ENCODE measurements around the gene GJD3. TPM values are rescaled to one million over a fixed set of nuclear protein-coding genes. Genes with fewer than 3 reads are reported as not detected.

Gene GJD3
- total RNA-seq, 1 donor from 2014 or later: 0.44 TPM

DNA sequence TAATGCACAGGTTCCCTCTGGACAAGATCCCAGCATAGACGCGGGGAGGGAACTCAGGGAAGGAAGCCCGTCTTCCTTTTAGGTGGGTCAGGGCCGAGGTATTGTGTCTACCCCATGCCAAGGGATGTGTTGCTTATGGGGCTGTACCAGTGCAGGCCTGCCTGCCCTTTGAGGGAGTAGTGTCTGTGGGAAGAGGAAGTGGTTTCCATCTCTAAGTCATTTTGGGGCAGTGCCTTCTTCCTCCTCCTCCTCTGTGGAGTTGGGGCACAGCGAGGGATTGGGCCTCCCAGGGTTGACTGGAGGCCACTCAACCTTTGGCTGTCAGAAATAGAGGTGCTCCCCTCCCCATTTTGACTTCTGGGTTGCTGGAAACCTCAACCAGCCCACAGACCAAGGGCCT is 26.5 kb downstream of the GJD3 start:
- intact Hi-C loops (cut with micrococcal nuclease): no loop called here

DNA sequence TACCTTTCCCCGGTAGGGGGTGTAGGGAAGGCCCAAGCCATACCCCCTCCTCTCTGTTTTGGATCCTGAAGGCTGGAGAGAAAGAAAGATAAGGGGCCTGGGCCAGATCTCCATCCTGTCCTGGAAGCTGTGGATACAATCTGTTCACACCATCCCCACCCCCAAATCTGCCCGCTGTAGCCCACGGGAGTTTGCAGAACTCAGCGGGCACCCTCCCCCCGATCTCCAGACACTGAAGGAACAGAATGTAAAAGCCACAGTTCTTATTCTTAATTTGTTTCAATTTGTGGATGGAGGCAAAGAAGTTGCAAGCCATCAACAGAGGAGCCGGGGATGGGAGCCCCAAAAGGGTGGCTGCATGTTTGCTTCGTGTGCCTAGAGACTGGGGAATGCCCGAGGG is 27.2 kb downstream of the GJD3 start:
- Mint-ChIP-seq H3K36me3 (ENCODE audit: low read depth) (peaks cover 33% of the 10 kb centered on the region), H3K4me1 (ENCODE audit: low read depth) (peaks cover 73% of the 10 kb centered on the region), H3K27ac (no peak overlapping the region), H3K27me3 (ENCODE audit: insufficient read depth) (no peaks in the 10 kb centered on the region), H3K9me3 (no peaks in the 10 kb centered on the region), H3K4me3 (no peak overlapping the region)
- DNase-seq (ENCODE audit: low spot score): no peak
- intact Hi-C loops (cut with micrococcal nuclease): no loop called here

More for the DNA sequence above, 26.5 kb downstream of the GJD3 start:
- no peak for DNase-seq (ENCODE audit: low spot score)
- Mint-ChIP-seq H3K27me3 (ENCODE audit: insufficient read depth) (no peaks in the 10 kb centered on the region), H3K27ac (peak overlapping the region; percentile 58), H3K9me3 (no peaks in the 10 kb centered on the region), H3K36me3 (ENCODE audit: low read depth) (peaks cover 31% of the 10 kb centered on the region), H3K4me3 (no peak overlapping the region), H3K4me1 (ENCODE audit: low read depth) (peaks cover 71% of the 10 kb centered on the region)

- H3K36me3 Mint-ChIP-seq (ENCODE audit: low read depth): peaks cover 35% of the 10 kb centered on the region
- H3K4me3 Mint-ChIP-seq: no peak overlapping the region
- peaks cover 79% of the 10 kb centered on the region for H3K4me1 Mint-ChIP-seq (ENCODE audit: low read depth)
Measured at GRCh38 chr17:40335620-40336019, 28.9 kb downstream of the GJD3 start.

DNA sequence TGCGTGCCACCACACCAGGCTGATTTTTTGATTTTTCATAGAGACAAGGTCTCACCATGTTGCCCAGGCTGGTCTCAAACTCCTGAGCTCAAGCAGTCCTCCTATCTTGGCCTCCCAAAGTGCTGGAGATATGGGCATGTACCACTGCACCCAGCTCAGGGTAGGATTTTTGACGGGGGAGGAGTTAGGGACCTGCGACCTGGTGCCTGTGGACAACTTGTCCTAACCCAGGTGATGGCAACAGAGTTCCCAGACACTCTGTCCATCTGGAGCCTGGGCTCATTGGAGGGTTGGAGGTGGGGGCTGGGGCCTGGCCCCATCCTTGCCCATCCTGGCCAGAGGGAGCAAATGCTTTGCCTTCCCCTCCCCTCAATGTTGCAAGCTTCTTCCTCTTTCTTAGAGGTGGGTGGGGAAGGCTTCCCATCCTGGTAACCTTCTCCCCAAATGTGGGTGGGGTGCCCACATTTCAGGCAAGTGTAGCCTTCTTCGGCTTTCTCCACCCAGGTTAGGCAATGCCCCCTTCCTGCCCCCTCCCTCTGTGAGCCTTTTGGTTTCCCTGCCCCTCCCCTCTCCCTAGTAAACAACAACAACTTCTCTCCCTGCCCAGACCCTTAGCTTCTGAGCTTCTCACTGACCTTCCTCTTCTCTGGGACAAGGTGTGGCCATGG is 30.6 kb downstream of the GJD3 start:
- peak overlapping the region; percentile 53 for H3K4me3 Mint-ChIP-seq
- H3K36me3 Mint-ChIP-seq (ENCODE audit: low read depth): peaks cover 28% of the 10 kb centered on the region
- intact Hi-C loops (cut with micrococcal nuclease): no loop called here
- peaks cover 78% of the 10 kb centered on the region for H3K4me1 Mint-ChIP-seq (ENCODE audit: low read depth)
- no peaks in the 10 kb centered on the region for H3K9me3 Mint-ChIP-seq
- DNase-seq (ENCODE audit: low spot score): no peak
- H3K27ac Mint-ChIP-seq: peak overlapping the region; percentile 44
- H3K27me3 Mint-ChIP-seq (ENCODE audit: insufficient read depth): no peaks in the 10 kb centered on the region

More at GRCh38 chr17:40335620-40336019, 28.9 kb downstream of the GJD3 start:
- no peak for DNase-seq (ENCODE audit: low spot score)
- no peak overlapping the region for H3K27ac Mint-ChIP-seq
- intact Hi-C loops (cut with micrococcal nuclease): no loop called here
- no peaks in the 10 kb centered on the region for H3K9me3 Mint-ChIP-seq
- no peaks in the 10 kb centered on the region for H3K27me3 Mint-ChIP-seq (ENCODE audit: insufficient read depth)

- no peak for DNase-seq (ENCODE audit: low spot score)
- no peaks in the 10 kb centered on the region for H3K9me3 Mint-ChIP-seq
Measured at GRCh38 chr17:40331743-40332641, 32.5 kb downstream of the GJD3 start.

DNA sequence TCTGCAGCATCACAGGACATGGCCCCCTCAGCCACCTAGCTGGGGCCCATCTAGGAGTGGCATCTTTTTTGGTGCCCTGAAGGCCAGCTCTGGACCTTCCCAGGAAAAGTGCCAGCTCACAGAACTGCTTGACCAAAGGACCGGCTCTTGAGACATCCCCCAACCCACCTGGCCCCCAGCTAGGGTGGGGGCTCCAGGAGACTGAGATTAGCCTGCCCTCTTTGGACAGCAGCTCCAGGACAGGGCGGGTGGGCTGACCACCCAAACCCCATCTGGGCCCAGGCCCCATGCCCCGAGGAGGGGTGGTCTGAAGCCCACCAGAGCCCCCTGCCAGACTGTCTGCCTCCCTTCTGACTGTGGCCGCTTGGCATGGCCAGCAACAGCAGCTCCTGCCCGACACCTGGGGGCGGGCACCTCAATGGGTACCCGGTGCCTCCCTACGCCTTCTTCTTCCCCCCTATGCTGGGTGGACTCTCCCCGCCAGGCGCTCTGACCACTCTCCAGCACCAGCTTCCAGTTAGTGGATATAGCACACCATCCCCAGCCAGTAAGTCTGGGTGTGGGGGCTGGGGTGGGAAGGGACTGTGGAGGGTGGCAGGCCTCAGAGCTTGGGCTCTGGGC is 33.6 kb downstream of the GJD3 start:
- peak overlapping the region; percentile 50 for H3K4me3 Mint-ChIP-seq
- peaks cover 22% of the 10 kb centered on the region for H3K36me3 Mint-ChIP-seq (ENCODE audit: low read depth)
- no peak for DNase-seq (ENCODE audit: low spot score)
- peak overlapping the region; percentile 79 for H3K27ac Mint-ChIP-seq
- intact Hi-C loops (cut with micrococcal nuclease): no loop called here
- no peaks in the 10 kb centered on the region for H3K9me3 Mint-ChIP-seq
- H3K27me3 Mint-ChIP-seq (ENCODE audit: insufficient read depth): no peaks in the 10 kb centered on the region
- H3K4me1 Mint-ChIP-seq (ENCODE audit: low read depth): peaks cover 87% of the 10 kb centered on the region

More at GRCh38 chr17:40331743-40332641, 32.5 kb downstream of the GJD3 start:
- Mint-ChIP-seq H3K4me3 (peak overlapping the region; percentile 50), H3K36me3 (ENCODE audit: low read depth) (peaks cover 22% of the 10 kb centered on the region), H3K4me1 (ENCODE audit: low read depth) (peaks cover 80% of the 10 kb centered on the region), H3K27ac (peak overlapping the region; percentile 79), H3K27me3 (ENCODE audit: insufficient read depth) (no peaks in the 10 kb centered on the region)
- intact Hi-C loops (cut with micrococcal nuclease): no loop called here

GRCh38 chr17:40329839-40330794 is 34.4 kb downstream of the GJD3 start:
- H3K9me3 Mint-ChIP-seq: no peaks in the 10 kb centered on the region

GRCh38 chr17:40328386-40328766 is 36.2 kb downstream of the GJD3 start:
- Mint-ChIP-seq H3K36me3 (ENCODE audit: low read depth) (peaks cover 17% of the 10 kb centered on the region), H3K27ac (peak overlapping the region; percentile 80), H3K27me3 (ENCODE audit: insufficient read depth) (no peaks in the 10 kb centered on the region), H3K4me3 (peak overlapping the region; percentile 29), H3K9me3 (no peaks in the 10 kb centered on the region), H3K4me1 (ENCODE audit: low read depth) (peaks cover 89% of the 10 kb centered on the region)
- intact Hi-C loops (cut with micrococcal nuclease): loop anchor here (10.0 kb wide), 1 partner anchor 1336 kb away; no protein-coding TSS in a partner anchor
- no peak for DNase-seq (ENCODE audit: low spot score)

More at GRCh38 chr17:40329839-40330794, 34.4 kb downstream of the GJD3 start:
- no peak for DNase-seq (ENCODE audit: low spot score)
- H3K36me3 Mint-ChIP-seq (ENCODE audit: low read depth): peaks cover 22% of the 10 kb centered on the region
- H3K27me3 Mint-ChIP-seq (ENCODE audit: insufficient read depth): no peaks in the 10 kb centered on the region
- H3K4me3 Mint-ChIP-seq: peak overlapping the region; percentile 31
- H3K27ac Mint-ChIP-seq: peak overlapping the region; percentile 79
- peaks cover 92% of the 10 kb centered on the region for H3K4me1 Mint-ChIP-seq (ENCODE audit: low read depth)
- intact Hi-C loops (cut with micrococcal nuclease): loop anchor here (10.0 kb wide), 1 partner anchor 1335 kb away; no protein-coding TSS in a partner anchor

GRCh38 chr17:40327735-40328385 is 36.7 kb downstream of the GJD3 start:
- peaks cover 89% of the 10 kb centered on the region for H3K4me1 Mint-ChIP-seq (ENCODE audit: low read depth)

GRCh38 chr17:40327244-40327729 is 37.2 kb downstream of the GJD3 start:
- peak overlapping the region; percentile 95 for H3K27ac Mint-ChIP-seq
- DNase-seq (ENCODE audit: low spot score): no peak
- H3K9me3 Mint-ChIP-seq: no peaks in the 10 kb centered on the region
- H3K36me3 Mint-ChIP-seq (ENCODE audit: low read depth): peaks cover 10% of the 10 kb centered on the region
- intact Hi-C loops (cut with micrococcal nuclease): loop anchor here (2.0 to 10.0 kb wide), 2 partner anchors 32 to 1338 kb away; no protein-coding TSS in a partner anchor
- no peaks in the 10 kb centered on the region for H3K27me3 Mint-ChIP-seq (ENCODE audit: insufficient read depth)
- peaks cover 89% of the 10 kb centered on the region for H3K4me1 Mint-ChIP-seq (ENCODE audit: low read depth)
- H3K4me3 Mint-ChIP-seq: peak overlapping the region; percentile 73

More at GRCh38 chr17:40327735-40328385, 36.7 kb downstream of the GJD3 start:
- no peak for DNase-seq (ENCODE audit: low spot score)
- H3K4me3 Mint-ChIP-seq: peak overlapping the region; percentile 73
- H3K27ac Mint-ChIP-seq: peak overlapping the region; percentile 95
- peaks cover 14% of the 10 kb centered on the region for H3K36me3 Mint-ChIP-seq (ENCODE audit: low read depth)
- H3K27me3 Mint-ChIP-seq (ENCODE audit: insufficient read depth): no peaks in the 10 kb centered on the region
- H3K9me3 Mint-ChIP-seq: no peaks in the 10 kb centered on the region
- intact Hi-C loops (cut with micrococcal nuclease): loop anchor here (2.0 to 10.0 kb wide), 2 partner anchors 31 to 1337 kb away; no protein-coding TSS in a partner anchor

DNA sequence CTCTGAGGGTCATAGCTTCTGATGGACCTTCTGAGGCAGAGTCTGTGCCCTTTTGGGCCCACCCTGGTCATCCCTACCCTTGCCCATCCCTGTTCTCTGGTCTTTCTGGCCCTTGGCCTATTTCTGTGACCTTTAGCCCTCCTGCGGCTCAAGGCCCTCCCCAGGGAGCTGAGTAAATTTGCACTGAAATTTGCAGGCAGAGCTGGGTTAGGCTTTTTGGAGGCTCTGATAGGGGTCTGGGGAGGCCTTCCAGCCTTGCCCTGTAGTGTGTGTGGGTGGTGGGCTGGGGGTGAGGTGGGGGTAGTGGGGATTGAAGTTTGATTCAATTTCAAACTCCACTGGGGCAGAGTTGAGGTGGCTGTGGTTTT is 37.7 kb downstream of the GJD3 start:
- H3K27me3 Mint-ChIP-seq (ENCODE audit: insufficient read depth): no peaks in the 10 kb centered on the region
- peaks cover 92% of the 10 kb centered on the region for H3K4me1 Mint-ChIP-seq (ENCODE audit: low read depth)
- DNase-seq (ENCODE audit: low spot score): no peak
- H3K27ac Mint-ChIP-seq: peak overlapping the region; percentile 95
- intact Hi-C loops (cut with micrococcal nuclease): loop anchor here (1.0 to 10.0 kb wide), 3 partner anchors 9 to 1338 kb away; no protein-coding TSS in a partner anchor
- H3K9me3 Mint-ChIP-seq: no peaks in the 10 kb centered on the region
- peak overlapping the region; percentile 73 for H3K4me3 Mint-ChIP-seq
- peaks cover 10% of the 10 kb centered on the region for H3K36me3 Mint-ChIP-seq (ENCODE audit: low read depth)
